NCI-H1417 (cell line): ENCODE data around the gene ZFAND4.
"Not testable (repeated sequence)": the region's sequence is repeated elsewhere in the genome, so short reads cannot be mapped to it uniquely, and the experiment has no call there.

Experiments used
- DNase-seq, 3 experiments: peaks; one replicate each; lab custom pipeline; 2025; lab: John Stamatoyannopoulos, UW

ZFAND4 gene

GRCh38 chr10:45640941-45641340, 31.6 kb downstream of the ZFAND4 start:
- no peak for DNase-seq

GRCh38 chr10:45640049-45640448, 32.5 kb downstream of the ZFAND4 start:
- no peak for DNase-seq

DNA sequence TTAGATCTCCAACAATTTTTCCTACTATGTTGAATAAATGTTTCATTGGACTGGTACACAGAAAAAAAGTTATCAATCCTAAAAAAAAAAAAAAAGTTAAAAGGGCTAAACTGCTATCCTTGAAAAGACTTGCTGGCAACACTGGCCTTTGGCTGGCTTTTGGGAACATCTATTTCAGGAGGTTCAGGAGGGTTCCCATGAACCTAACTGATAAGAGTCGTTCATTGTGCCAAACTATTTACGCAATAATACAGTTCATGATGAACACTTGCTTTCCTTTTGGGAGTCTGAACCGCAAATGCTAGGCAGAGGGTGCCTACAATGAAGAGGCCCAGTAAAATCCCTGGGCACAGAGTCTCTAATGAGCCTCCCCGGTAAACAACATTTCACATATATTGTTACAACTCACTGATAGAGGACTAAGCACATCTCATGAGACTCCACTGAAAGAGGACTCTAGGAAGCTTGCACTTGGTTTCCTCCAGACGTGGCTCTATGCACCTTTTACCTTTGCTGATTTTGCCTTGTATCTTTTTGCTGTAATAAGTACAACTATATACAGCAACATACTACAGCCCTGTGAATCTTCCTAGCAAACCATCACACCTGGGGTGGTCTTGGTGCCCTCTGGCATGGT, 45.0 kb downstream of the ZFAND4 start:
- no peak for DNase-seq

DNA sequence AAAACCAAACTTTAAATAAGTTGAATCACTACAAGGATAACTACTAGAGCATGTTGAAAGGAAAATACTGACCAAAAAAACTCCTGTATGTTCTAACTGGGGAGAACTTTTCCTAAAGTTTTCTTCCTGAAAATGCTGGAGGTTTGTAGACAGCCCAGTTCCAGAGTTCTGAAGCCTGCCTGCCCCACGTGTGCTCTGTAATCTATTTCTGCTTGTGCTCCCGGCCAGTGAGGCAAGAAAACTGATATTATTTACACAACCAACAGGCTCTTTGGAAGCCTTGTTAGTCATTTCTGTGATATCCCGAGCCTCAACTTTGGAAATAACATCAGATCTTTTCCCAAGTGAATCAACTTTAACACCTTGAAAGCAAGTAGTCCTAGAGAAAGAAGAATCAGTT, 46.7 kb downstream of the ZFAND4 start:
- no peak for DNase-seq

DNA sequence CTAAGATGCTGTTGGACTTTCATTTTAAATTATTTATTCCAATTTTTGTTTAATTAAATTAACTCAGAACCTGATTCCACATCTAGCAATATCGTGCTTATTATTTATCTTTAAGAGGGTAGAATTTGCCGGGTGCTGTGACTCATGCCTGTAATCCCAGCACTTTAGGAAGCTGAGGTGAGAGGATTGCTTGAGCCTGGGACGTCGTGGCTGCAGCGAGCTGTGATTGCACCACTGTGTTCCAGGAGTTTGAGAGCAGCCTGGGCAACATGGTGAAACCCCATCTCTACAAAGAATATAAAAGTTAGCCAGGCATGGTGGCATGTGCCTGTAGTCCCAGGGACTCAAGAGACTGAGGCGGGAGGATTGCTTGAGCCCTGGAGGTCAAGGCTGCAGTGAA, 47.8 kb downstream of the ZFAND4 start:
- no peak for DNase-seq

GRCh38 chr10:45614869-45615268, 57.7 kb downstream of the ZFAND4 start:
- no peak for DNase-seq

DNA sequence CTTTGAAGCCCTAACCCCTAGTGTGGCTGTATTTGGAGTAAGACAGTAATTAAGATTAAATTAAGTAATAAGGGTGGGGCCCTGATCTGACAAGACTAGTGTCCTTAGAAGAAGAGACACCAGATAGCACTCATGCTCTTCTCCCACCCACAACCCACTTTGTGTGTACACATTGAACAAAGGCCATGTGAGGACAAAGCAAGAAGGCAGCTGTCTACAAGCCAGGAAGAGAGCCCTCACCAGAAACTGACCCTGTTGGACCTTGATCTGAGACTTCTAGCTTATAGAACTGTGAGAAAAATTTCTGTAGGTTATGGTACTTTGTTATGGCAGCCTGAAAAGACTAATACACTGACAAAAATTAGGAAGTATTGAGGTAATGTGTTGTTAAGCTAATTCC, 59.8 kb downstream of the ZFAND4 start:
- DNase-seq, result no peak

- no peak for DNase-seq
These were observed 64.5 kb downstream of the ZFAND4 start for GRCh38 chr10:45608052-45608451.

GRCh38 chr10:45607276-45607675, 65.3 kb downstream of the ZFAND4 start:
- DNase-seq, result no peak

- DNase-seq, result no peak
These were observed 69.7 kb downstream of the ZFAND4 start for GRCh38 chr10:45602836-45603235.

DNA sequence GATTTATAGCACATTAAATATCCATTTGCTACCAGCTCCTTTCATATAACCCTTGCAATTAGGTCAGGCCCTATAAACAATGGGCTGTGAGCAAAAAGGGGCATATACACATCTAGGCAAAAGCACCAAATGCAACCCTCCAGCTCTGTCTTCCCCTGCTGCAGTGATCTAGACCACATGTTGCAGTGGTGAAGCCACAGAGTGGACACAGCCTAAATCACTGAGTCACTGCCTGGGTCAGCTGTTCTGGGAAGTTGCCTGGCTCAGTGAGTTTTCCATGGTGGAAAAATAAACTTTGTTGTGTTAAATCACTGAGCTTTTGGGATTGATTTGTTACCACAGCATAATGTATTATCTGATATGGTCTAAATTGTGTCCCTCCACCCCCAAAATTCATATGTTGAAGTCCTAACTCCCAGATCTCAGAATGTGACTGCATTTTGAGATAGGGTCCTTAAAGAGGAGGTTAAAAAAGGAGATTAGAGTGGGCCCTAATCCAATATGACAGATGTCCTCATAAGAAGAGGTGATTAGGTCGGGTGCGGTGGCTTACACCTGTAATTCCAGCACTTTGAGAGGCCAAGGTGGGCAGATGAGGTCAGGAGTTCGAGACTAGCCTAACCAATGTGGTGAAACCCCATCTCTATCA, 70.4 kb downstream of the ZFAND4 start:
- DNase-seq, result no peak

GRCh38 chr10:45601254-45601930, 71.2 kb downstream of the ZFAND4 start:
- not testable (repeated sequence) for DNase-seq

DNA sequence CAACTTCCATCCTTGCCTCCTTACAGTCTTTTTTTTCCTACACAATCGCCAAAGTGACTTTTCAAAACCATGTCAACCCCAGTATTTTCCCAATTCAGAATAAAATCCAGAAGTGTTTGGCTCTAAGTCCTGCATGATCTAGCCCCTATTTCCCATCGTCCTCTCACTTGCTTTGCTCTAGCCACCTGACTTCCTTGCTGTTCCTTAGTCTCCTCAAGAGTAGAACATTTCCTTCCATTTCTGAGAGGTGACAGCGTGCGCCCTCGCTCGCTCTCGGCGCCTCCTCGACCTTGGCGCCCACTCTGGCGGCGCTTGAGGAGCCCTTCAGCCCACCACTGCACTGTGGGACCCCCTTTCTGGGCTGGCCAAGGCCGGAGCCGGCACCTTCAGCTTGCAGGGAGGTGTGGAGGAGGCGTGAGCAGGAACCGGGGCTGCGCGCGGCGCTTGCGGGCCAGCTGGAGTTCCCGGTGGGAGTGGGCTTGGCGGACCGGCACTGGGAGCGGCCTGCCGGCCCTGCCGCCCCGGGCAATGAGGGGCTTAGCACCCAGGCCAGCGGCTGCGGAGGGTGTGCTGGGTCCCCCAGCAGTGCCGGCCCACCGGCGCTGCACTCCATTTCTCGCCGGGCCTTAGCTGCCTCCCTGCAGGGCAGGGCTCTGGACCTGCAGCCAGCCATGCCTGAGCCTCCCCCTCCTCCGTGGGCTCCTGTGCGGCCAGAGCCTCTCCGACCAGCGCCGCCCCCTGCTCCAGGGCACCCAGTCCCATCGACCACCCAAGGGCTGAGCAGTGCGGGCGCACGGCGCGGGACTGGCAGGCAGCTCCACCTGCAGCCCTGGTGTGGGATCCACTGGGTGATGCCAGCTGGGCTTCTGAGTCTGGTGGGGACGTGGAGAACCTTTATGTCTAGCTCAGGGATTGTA, 72.0 kb downstream of the ZFAND4 start:
- DNase-seq, result peak in 1 of 3 experiments; percentile 12

GRCh38 chr10:45599646-45600045, 72.9 kb downstream of the ZFAND4 start:
- DNase-seq, result no peak

DNA sequence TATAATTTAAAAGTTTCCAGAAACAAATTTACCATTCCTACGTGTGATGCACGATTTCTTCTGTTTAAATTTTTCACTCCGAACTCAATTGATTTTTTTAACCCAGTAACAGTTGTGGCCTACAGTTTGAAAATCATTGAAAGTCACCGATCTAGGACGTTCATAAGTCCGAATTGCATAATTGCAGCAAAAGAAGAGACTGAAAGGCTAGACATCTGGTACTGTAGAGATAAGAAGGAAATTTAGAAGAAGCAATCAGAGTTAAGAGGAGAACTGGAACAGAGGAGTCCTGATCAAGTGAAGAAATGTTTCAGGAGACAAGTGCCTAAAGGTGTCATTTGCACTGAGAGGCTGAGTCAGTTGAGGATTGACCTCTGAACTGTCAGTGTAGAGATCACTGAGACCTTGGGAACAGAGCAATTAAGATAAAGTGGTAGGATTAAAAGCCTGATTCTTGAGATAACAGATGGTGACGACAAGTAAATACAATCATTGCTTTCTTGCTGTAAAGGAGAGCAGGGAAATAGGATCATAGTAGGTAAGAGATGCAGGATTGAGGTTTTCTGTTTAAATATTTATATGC, 73.5 kb downstream of the ZFAND4 start:
- DNase-seq, result no peak

DNA sequence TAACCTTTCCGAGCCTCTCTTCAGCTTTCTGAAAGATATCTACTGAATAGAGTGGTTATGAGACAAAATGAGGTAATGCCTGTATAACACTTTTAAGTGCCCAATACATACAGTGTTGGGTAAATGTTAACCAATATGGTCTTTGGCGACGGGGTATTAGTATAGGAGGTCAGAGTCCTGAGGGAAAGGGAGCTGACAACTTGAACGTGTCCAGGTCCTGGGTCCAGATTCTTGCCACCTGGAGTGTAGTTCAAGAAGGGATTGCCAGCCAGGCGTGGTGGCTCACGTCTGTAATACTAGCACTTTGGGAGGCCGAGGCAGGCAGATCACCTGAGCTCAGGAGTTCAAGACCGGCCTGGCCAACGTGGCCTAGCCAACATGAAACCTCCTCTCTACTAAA, 76.0 kb downstream of the ZFAND4 start:
- DNase-seq, result no peak

DNA sequence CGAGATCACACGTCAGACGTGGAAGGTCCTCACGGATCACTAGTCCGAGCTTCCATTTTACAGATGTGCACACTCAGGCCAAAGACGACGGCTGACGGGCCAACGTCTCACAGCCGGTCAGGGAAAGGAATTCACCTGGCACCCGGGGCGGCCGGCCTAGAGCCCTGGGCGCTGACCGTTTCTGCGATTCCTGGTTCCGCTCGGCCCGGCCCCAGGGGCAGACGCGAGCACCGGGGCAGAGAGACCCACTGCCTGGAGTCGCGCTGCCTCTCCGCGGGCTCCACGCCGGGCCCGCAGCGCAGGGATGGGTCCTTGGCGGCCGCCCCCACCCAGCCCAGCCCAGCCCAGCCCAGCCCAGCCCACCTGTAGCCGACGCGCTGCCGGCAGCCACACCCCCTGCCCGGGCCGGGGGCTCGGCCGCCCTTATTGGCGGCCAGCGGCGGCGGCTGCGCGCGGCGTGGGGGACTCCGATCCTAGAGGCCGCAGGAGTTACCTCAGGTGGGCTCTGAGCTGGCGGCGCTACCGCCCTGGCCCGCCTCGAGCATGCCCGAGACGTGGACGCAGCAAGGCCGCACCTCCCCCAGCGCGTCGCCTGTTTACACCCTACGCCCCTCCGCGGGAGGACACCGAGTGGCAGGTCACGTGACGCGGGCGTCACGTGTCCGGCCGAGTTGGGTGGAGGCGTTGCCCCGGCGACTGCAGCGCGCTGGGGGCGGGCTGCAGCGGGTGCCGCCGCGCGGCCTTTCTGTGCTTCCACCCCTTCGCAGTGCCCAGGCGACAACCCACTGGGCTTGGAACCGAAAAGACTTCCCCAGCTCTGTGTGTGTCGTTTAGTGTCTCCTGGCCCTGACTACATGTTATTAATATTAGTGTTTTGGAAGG, 78.1 kb downstream of the ZFAND4 start:
- peak; percentile 93 for DNase-seq

GRCh38 chr10:45593938-45594275, 78.7 kb downstream of the ZFAND4 start:
- DNase-seq, result no peak

- DNase-seq, result no peak
These were observed 79.6 kb downstream of the ZFAND4 start for GRCh38 chr10:45592926-45593325.

DNA sequence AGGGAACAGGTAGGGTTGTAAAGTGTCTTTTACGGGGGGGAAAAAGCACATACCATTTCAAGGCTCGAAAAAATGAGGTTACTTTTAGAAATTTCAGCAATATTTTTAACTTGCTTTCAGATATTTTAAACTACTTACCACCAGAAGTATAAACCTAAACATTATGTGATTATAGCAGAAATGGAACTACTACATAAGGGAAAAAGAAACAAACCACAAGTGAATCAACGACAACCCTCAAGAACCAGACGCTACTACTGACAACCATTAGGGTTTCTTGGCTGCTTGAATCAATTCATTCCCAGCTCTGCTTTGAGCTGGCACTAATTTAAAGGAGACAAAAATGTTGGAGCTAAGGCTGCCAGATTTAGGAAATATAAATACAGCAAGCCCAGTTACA, 80.1 kb downstream of the ZFAND4 start:
- no peak for DNase-seq

DNA sequence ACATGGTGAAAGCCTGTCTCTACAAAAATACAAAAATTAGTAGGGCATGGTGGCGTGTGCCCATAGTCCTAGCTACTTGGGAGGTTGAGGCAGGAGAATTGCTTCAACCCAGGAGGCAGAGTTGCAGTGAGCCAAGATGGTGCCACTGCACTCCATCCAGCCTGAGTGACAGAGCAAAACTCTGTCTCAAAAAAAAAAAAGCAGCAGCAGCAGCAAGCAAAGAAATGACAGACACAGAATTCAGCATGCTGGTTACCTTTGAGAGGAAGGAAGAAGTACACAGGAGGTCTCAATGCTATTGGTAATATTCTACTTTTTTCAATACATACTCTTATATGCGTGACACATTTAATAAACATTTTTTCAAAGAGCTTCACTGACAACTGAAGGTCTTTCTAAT, 81.3 kb downstream of the ZFAND4 start:
- DNase-seq, result no peak
